ENCODE data around the gene TBC1D22A.
"Not testable (repeated sequence)": the region's sequence is repeated elsewhere in the genome, so short reads cannot be mapped to it uniquely, and the experiment has no call there.

TBC1D22A gene

DNA sequence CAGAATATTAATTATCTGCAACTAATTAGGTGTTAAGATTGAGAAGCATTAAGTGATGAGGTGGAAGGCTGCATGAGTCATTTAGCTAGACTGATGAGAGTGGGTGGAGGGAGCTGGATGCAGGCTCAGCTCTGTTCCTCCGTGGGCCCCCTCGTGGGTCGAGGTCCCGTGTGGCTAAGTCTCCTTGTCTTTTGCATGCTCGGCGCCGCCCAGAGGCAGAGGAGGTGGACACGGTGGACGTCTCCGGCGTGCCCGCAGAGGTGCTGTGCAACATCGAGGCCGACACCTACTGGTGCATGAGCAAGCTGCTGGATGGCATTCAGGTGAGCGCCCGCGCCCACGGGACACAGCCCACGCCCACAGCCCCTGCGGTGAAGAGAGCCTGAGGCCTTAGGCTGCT lies 211.6 kb downstream of the TBC1D22A start:
- no peak for ATAC-seq (ENCODE audit: low read depth)

DNA sequence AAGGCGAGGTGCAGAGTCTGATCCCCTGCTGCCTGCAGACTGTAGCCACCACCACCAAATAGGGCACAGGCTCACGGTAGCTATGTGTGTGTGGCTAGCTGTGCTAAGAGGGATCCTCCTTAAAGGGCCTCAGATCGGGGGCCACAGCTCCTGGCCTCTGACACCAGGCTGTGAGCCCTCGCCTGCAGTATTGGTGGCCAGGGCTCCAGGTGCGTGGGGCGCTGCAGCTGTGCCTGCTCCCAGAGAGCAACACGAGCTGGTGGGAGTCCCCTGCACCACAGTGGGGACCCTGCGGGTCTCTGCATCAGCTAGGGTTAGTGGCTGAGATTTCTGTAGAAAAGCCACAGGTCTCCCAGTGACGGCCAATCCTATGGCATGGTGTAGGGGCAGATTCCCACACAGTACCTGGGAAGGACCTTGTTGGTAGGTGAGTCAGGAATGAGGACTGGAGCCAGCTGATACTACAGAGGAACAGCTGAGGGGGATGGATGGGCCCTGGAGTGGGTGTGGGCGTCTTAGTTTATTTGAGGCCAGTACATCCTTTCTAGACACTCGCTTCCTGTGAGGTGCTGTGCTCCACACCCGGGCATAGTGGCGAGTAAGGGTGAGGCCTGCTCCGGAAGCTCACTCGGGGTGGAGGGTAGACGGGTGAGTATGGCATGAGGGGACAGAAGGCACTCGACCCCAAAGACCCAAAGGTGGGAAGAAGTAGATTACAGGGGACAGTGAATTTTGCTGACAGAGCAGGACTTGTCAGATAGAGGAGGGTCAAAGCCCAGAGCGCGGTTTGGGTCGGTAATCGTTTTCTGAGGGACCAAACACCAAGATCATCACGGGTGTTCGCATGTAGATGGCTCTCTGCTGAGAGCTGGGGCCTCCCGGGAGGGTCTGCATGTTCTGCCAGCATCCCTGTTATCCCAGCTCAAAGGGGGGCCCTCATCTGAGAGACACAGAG lies 212.5 kb downstream of the TBC1D22A start:
- Mint-ChIP-seq H3K27ac (no peak overlapping the region), H3K36me3 (peaks cover 33% of the 10 kb centered on the region), H3K4me1 (peaks cover 9% of the 10 kb centered on the region), H3K9me3 (no peaks in the 10 kb centered on the region), H3K27me3 (no peaks in the 10 kb centered on the region), H3K4me3 (no peak overlapping the region)
- ATAC-seq (ENCODE audit: low read depth) (no peak), DNase-seq (ENCODE audit: low spot score in 2 of 2) (no peak)

More for the DNA sequence above, 211.6 kb downstream of the TBC1D22A start:
- H3K36me3 Mint-ChIP-seq: peaks cover 28% of the 10 kb centered on the region
- no peak for DNase-seq (ENCODE audit: low spot score in 2 of 2)
- H3K9me3 Mint-ChIP-seq: no peaks in the 10 kb centered on the region
- no peaks in the 10 kb centered on the region for H3K27me3 Mint-ChIP-seq
- peaks cover 11% of the 10 kb centered on the region for H3K4me1 Mint-ChIP-seq
- no peak overlapping the region for H3K4me3 Mint-ChIP-seq
- H3K27ac Mint-ChIP-seq: no peak overlapping the region

DNA sequence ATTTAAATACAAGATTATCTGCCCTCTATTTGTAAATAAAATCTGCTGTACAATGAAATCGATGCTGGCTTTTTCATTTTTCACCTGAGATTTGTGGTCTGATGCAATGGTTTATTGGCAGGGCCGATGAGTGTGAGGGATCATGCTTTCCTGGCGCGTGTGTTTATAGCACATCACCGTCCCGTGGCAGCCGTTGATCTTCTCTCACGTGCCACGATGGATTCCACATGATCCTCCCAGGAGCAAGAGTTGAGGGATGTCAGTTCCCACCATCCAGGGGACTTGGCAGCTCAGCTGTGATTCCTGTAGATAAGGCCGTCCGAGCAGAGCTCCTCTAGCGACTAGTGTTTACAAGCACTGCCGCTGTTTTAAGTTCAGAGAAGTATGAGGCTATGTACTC lies 213.7 kb downstream of the TBC1D22A start:
- no peaks in the 10 kb centered on the region for H3K27me3 Mint-ChIP-seq
- no peaks in the 10 kb centered on the region for H3K9me3 Mint-ChIP-seq
- ATAC-seq (ENCODE audit: low read depth): no peak
- no peak overlapping the region for H3K27ac Mint-ChIP-seq
- peaks cover 40% of the 10 kb centered on the region for H3K36me3 Mint-ChIP-seq
- H3K4me3 Mint-ChIP-seq: no peak overlapping the region
- DNase-seq (ENCODE audit: low spot score in 2 of 2): no peak
- peaks cover 3% of the 10 kb centered on the region for H3K4me1 Mint-ChIP-seq

DNA sequence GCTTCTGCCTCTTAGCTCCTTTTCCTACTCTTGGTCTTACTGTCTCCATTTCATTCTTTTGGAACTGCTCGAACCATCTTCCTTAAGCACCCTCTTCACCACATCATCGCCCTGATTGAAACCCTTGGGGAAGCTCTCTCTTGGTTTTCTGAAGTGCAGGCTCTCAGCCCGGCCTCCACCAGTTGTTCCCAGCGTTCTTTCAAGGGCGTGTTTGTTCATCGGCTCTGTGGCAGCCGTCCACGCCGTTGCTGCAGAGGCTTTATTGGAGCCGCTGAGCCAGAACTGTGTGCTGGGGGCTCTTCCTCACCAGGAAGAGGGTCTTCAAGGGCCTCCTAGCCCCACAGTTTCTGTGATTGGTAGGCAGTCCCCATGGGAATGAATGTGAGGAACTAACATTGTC lies 214.1 kb downstream of the TBC1D22A start:
- Mint-ChIP-seq H3K27me3 (no peaks in the 10 kb centered on the region), H3K27ac (no peak overlapping the region), H3K36me3 (peaks cover 43% of the 10 kb centered on the region), H3K9me3 (no peaks in the 10 kb centered on the region), H3K4me1 (peaks cover 6% of the 10 kb centered on the region), H3K4me3 (no peak overlapping the region)
- ATAC-seq (ENCODE audit: low read depth): no peak
- no peak for DNase-seq (ENCODE audit: low spot score in 2 of 2)

DNA sequence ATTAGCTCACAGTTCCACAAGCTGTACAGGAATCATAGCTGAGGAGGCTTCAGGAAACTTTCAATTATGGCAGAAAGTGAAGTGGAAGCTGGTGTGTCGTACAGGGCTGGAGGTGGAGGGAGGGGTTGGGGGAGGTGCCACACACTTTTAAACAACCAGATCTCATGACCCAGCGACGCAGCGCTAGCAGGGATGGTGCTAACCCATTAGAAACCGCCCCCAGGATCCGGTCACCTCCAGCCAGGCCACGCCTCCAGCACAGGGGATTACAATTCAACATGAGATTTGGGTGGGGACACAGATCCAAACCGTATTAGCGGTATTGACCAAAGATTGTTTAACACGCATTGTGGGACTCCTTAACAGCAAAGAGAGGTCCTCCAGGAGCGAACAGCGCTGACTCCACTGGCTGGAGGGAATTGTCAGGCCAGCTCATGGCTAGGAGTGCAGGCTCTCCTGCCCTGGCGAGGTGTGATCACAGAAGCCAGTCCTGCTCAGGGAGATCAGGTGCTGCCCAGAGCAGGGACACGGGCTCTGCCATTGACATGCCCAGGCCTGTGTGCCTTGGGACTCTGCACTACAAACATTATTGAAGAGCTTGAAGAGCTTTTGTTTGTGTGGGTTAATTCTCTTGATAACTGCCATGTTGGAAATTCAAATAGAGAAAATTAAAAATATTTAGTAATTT lies 215.3 kb downstream of the TBC1D22A start:
- H3K27me3 Mint-ChIP-seq: no peaks in the 10 kb centered on the region
- DNase-seq (ENCODE audit: low spot score in 2 of 2) (no peak), ATAC-seq (ENCODE audit: low read depth) (no peak)
- no peaks in the 10 kb centered on the region for H3K9me3 Mint-ChIP-seq
- H3K36me3 Mint-ChIP-seq: peaks cover 45% of the 10 kb centered on the region
- peaks cover 11% of the 10 kb centered on the region for H3K4me1 Mint-ChIP-seq
- H3K27ac Mint-ChIP-seq: no peak overlapping the region
- H3K4me3 Mint-ChIP-seq: no peak overlapping the region

DNA sequence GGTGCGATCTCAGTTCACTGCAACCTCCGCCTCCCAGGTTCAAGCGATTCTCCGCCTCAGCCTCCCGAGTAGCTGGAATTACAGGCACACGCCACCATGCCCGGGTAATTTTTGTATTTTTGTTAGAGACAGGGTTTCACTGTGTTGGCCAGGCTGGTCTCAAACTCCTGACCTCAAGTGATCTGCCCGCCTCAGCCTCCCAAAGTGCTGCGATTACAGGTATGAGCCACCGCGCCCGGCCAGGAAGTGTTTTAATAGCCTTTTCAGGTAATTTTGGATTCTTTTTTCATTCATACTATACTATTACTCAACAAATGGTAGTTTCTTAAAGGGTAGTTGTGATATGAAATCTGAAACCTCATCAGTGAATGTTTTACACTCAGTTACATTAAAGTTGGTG lies 216.2 kb downstream of the TBC1D22A start:
- not testable (repeated sequence) for H3K4me3 Mint-ChIP-seq; ATAC-seq (ENCODE audit: low read depth); H3K9me3 Mint-ChIP-seq; H3K27ac Mint-ChIP-seq; DNase-seq (ENCODE audit: low spot score in 2 of 2); H3K27me3 Mint-ChIP-seq
- H3K4me1 Mint-ChIP-seq: peaks cover 14% of the 10 kb centered on the region
- H3K36me3 Mint-ChIP-seq: peaks cover 47% of the 10 kb centered on the region

DNA sequence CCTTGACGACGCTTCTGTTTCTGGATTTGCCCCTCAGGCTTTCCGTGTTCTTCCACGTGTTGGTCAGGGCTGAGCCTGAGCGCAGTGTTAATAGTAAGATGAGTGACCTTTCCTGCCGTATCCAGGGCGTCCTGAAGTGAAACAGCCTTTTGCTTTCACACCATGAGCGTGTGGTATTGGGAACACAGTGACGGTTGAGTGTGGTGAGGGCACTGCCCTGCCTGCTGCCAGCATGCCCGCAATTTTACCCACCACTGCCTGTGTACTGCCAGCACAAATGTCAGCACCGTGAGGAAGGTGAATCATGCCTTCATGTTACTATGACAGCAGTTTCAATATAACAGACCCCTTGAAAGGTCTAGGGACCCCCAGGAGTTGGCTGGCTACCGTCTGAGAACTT lies 217.1 kb downstream of the TBC1D22A start:
- DNase-seq (ENCODE audit: low spot score in 2 of 2) (no peak), ATAC-seq (ENCODE audit: low read depth) (no peak)
- Mint-ChIP-seq H3K4me3 (no peak overlapping the region), H3K4me1 (peaks cover 17% of the 10 kb centered on the region), H3K27ac (no peak overlapping the region), H3K36me3 (peaks cover 48% of the 10 kb centered on the region), H3K9me3 (no peaks in the 10 kb centered on the region), H3K27me3 (no peaks in the 10 kb centered on the region)

DNA sequence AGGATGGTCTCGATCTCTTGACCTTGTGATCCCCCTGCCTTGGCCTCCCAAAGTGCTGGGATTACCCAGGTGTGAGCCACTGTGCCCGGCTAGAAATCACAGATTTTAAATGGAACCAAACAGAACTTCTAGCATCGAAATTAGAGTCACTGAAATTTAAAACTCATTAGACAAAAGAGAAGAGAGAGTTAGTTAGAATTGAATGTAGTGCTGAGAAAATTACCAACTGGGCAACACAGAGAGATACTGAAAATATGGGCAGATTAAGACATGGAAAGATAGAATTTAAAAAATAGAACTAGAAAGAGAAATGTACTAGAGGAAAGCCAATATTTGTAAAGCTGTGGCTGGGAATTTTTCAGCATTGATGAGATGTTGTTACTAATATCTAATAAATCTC lies 217.9 kb downstream of the TBC1D22A start:
- Mint-ChIP-seq H3K9me3 (no peaks in the 10 kb centered on the region), H3K4me3 (no peak overlapping the region), H3K27ac (peak overlapping the region; percentile 54), H3K36me3 (peaks cover 47% of the 10 kb centered on the region), H3K27me3 (no peaks in the 10 kb centered on the region), H3K4me1 (peaks cover 20% of the 10 kb centered on the region)
- no peak for DNase-seq (ENCODE audit: low spot score in 2 of 2)
- ATAC-seq (ENCODE audit: low read depth): no peak

DNA sequence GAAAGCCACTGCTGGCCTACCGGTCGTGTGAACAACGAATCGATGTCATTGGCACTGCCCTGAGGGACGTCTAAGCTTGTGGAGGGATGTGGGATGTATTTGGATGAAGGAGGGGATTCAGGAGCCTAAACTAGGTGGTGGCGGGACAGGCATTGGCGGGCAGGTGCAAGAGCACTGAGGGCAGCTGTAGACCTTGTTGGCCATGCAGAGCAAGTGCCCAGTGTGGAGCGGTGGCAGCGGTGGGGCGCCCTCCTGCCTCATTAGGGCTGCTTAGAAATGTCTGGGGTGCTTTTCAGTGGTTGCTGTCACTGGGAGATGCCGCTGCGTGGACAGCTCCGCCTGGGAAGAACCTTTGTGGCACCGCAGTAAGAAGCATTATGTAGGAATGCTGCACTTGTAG lies 220.2 kb downstream of the TBC1D22A start:
- Mint-ChIP-seq H3K4me3 (no peak overlapping the region), H3K4me1 (peaks cover 20% of the 10 kb centered on the region), H3K27me3 (no peaks in the 10 kb centered on the region), H3K36me3 (peaks cover 36% of the 10 kb centered on the region), H3K9me3 (no peaks in the 10 kb centered on the region), H3K27ac (no peak overlapping the region)
- DNase-seq (ENCODE audit: low spot score in 2 of 2) (no peak), ATAC-seq (ENCODE audit: low read depth) (no peak)

DNA sequence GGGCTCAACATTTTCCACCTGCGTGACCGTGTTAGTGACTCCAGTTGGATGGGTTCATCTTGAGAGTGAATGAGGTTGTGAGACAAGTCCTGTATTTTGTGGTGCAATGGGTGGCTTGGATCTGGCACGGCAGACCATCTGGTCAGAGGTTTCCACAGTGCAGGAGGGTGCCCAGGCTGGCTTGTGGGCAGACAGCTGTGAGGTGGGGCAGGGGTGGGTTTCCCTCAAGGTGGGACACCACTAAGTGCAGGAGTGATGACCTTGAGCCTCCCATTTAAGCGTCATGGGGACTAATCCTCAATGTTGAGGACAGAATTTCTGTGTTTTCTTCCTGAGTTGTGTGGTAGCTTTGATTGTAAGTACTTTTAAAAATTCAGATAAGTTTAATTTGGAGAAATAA lies 220.6 kb downstream of the TBC1D22A start:
- Mint-ChIP-seq H3K4me3 (no peak overlapping the region), H3K4me1 (peaks cover 20% of the 10 kb centered on the region), H3K36me3 (peaks cover 33% of the 10 kb centered on the region), H3K27me3 (no peaks in the 10 kb centered on the region), H3K9me3 (no peaks in the 10 kb centered on the region), H3K27ac (no peak overlapping the region)
- ATAC-seq (ENCODE audit: low read depth) (no peak), DNase-seq (ENCODE audit: low spot score in 2 of 2) (no peak)

DNA sequence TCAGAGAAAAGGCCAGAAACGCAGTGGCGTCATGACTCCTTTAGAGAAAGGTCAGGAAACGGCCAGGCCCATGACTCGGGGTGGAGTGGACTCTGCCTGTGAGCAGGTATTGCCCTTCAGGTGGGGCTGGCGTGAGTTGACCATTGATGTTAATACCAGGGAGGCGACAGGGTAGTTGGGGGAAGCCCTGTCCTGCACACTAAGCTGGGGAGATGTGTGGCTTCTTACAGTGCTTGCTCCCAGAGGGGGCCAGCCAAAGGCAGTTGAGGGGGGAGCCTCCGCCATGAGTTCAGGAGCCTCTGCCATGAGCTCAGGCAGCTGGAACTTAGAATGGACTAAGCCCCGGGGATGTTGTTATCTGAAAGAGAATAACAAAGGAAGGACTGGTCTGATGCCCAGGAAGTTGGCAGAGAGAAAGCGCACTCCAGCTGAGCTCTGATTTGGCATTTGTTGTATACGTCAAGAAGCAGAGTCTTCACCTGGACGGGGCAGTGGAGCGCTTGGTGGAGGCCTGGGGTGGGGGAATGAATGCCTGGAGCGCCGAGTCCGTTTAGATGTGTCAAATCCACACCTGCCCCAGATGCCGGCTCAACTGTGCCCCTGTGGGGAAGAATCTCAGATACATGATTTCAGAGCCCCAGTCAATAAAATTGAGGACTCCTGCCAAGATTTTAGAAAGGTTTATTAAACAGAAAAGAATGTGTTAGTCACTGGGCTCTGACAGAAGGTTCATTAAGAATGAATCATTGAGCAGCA lies 222.5 kb downstream of the TBC1D22A start:
- ATAC-seq (ENCODE audit: low read depth) (no peak), DNase-seq (ENCODE audit: low spot score in 2 of 2) (no peak)
- H3K4me1 Mint-ChIP-seq: peaks cover 20% of the 10 kb centered on the region
- H3K4me3 Mint-ChIP-seq: no peak overlapping the region
- H3K9me3 Mint-ChIP-seq: no peaks in the 10 kb centered on the region
- peaks cover 24% of the 10 kb centered on the region for H3K36me3 Mint-ChIP-seq
- no peaks in the 10 kb centered on the region for H3K27me3 Mint-ChIP-seq
- peak overlapping the region; percentile 85 for H3K27ac Mint-ChIP-seq

DNA sequence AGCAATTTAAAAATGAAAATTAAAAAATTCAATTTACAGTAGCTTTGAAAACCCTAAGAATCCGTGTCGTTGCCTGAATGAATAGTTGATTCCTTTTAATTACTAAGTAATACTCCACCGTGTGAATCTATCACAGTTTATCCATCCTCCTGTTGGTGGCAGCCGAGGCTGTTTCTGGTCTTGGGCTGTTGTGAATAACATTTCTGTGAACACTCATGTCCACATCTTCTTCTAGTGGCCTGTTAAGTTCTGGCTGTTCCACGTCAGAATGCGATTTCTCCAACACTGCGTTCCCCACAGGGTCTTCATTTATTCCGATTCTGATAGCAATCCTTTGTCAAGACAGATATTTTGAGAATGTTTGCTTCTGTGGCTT lies 223.0 kb downstream of the TBC1D22A start:
- ATAC-seq (ENCODE audit: low read depth) (no peak), DNase-seq (ENCODE audit: low spot score in 2 of 2) (no peak)
- Mint-ChIP-seq H3K27ac (no peak overlapping the region), H3K36me3 (peaks cover 20% of the 10 kb centered on the region), H3K4me3 (no peak overlapping the region), H3K4me1 (peaks cover 20% of the 10 kb centered on the region), H3K9me3 (no peaks in the 10 kb centered on the region), H3K27me3 (no peaks in the 10 kb centered on the region)

DNA sequence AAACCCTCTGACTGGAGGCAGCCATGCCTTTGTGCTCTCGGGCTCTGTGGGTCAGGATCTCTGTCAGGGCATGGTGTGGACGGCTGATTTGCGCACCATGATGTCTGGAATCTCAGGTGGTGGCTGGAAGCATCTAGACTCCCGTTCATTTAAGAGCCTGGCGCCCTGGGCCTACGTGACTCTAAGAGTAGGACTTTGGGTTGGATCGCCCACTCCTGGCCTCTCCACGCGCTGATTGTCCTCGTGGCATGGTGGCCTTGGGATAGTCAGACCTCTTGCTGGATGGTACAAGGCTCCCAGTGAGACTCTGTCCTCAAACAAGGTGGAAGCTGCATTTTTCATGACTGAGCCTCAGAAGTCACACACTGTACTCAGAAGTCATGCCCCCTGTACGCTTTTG lies 224.3 kb downstream of the TBC1D22A start:
- Mint-ChIP-seq H3K4me1 (peaks cover 15% of the 10 kb centered on the region), H3K27ac (no peak overlapping the region), H3K27me3 (no peaks in the 10 kb centered on the region), H3K9me3 (no peaks in the 10 kb centered on the region), H3K4me3 (no peak overlapping the region), H3K36me3 (peaks cover 21% of the 10 kb centered on the region)
- ATAC-seq (ENCODE audit: low read depth): no peak
- no peak for DNase-seq (ENCODE audit: low spot score in 2 of 2)

DNA sequence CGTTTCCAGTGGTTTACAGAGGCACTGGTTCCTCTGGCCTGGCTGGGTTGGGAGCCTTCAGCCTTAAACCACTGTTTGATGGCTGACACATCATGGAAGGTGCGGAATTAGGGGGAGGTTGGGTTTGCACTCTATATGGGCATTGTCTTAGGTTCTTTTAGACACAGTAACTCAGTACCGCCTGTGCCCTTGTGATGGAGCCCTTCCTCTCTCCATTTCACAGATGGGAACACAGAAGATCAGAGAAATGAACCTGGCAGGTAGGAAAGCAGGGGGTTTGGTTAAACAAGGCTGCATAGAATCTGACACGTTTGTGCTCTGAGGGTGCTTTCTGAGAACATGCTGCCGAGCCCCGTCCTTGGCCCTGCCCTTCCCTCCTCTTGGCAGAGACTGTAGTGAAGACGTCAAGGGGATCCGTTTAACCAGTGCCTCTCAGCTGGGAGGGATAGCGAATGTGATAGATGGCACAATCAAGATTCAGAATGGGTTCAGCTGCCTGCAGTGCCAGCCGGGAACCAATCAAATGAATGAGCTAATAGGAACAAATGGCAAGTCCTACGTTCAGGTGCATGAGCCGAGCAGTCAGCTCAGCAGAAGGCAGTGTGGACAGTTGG lies 228.6 kb downstream of the TBC1D22A start:
- Mint-ChIP-seq H3K27me3 (no peaks in the 10 kb centered on the region), H3K4me1 (no peaks in the 10 kb centered on the region), H3K4me3 (no peak overlapping the region), H3K9me3 (no peaks in the 10 kb centered on the region), H3K27ac (no peak overlapping the region), H3K36me3 (peaks cover 11% of the 10 kb centered on the region)
- DNase-seq (ENCODE audit: low spot score in 2 of 2) (no peak), ATAC-seq (ENCODE audit: low read depth) (no peak)
